Activated T-cell treated with anti-CD3 and anti-CD28 coated beads, Interleukin-2, amount 50 U/mL, for 24 hours (primary cell): ENCODE data around the gene PLRG1.
"Not testable (repeated sequence)": the region's sequence is repeated elsewhere in the genome, so short reads cannot be mapped to it uniquely, and the experiment has no call there.

Source experiments
- DNase-seq: peaks from one replicate; pipeline ENCODE4 v3.0.0-alpha.2; 2020
- H3K27ac Mint-ChIP-seq: 2 replicates; pipeline ENCODE4 v1.8.0; 2020; ENCODE audit warnings: mild to moderate bottlenecking, mixed read lengths
- H3K27me3 Mint-ChIP-seq: 2 replicates; pipeline ENCODE4 v1.8.0; 2020; ENCODE audit warnings: mixed read lengths
- H3K36me3 Mint-ChIP-seq: 2 replicates; pipeline ENCODE4 v1.8.0; 2020; ENCODE audit warnings: low read depth, mixed read lengths
- H3K4me1 Mint-ChIP-seq: 2 replicates; pipeline ENCODE4 v1.8.0; 2020; ENCODE audit warnings: low read depth, mixed read lengths
- H3K4me3 Mint-ChIP-seq: 2 replicates; pipeline ENCODE4 v1.8.0; 2020; ENCODE audit warnings: mild to moderate bottlenecking, moderate library complexity, mixed read lengths
- H3K9me3 Mint-ChIP-seq: 2 replicates; pipeline ENCODE4 v1.8.0; 2020; ENCODE audit warnings: mixed read lengths

Gene PLRG1

DNA sequence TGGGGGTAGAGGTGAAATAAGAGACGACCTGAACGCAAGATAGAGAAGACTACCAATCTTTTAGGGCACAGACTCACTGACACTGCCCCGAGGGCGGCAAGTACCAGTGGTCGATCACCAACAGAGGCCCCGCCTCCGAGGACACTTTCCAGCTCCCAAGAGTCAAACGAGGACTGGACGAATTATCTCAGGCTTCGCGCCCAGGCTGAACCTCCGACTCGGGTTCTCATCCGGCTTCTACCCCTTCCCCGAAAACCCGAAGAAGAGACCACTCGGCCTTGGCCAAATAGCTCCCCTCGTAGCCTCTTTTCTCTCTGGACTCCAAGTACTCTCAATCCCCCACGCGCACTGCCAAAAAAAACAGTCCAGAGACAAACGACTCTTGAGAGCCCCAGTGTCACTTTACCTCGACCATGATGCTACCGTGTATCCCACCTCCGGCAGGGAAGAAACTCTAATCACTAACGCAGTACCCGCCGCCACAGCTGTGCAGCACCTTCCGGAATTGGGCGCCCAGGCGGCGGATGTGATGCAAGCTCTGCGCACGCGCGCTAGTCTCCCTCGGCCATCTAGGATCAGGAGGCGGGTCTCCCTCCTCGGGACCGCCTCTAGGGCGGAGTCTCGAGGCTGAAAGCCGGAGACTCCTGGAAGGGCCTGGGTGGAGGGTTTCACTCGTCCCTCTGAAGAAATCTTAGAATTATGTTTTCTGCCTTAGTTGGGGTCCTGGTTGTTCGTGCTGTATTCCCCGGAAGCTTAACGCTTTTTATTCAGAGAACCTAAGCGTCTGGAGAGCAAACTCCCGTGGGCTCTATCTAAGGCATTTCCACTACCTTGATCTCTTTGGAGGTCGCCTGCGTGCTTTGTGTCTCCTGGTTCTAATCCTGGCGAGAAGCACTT lies at the start of gene PLRG1:
TSS of gene PLRG1 (minus strand) at position 507 of the 897 bp plus-strand sequence. CDS start at position 415, 92 bp downstream.
- Mint-ChIP-seq H3K27me3 (no peaks in the 10 kb centered on the region), H3K4me3 (peak within 1 kb of the TSS; percentile 97), H3K27ac (peak within 1 kb of the TSS; percentile 97), H3K9me3 (no peaks in the 10 kb centered on the region), H3K4me1 (peaks cover 25% of the 10 kb centered on the region), H3K36me3 (peaks cover 46% of the 10 kb centered on the region)
- peak; percentile 98 for DNase-seq

GRCh38 chr4:154597798-154598774 lies 47.9 kb upstream of the PLRG1 start:
- H3K4me3 Mint-ChIP-seq: no peak overlapping the region
- H3K9me3 Mint-ChIP-seq: no peaks in the 10 kb centered on the region
- no peak overlapping the region for H3K27ac Mint-ChIP-seq
- no peaks in the 10 kb centered on the region for H3K36me3 Mint-ChIP-seq
- DNase-seq: no peak
- H3K27me3 Mint-ChIP-seq: peaks cover 33% of the 10 kb centered on the region
- H3K4me1 Mint-ChIP-seq: peaks cover 1% of the 10 kb centered on the region

- H3K27me3 Mint-ChIP-seq: peaks cover 25% of the 10 kb centered on the region
- H3K4me1 Mint-ChIP-seq, H3K27ac Mint-ChIP-seq, DNase-seq, H3K4me3 Mint-ChIP-seq, H3K36me3 Mint-ChIP-seq, H3K9me3 Mint-ChIP-seq: not testable (repeated sequence)
These were observed 47.1 kb upstream of the PLRG1 start for GRCh38 chr4:154597281-154597680.

DNA sequence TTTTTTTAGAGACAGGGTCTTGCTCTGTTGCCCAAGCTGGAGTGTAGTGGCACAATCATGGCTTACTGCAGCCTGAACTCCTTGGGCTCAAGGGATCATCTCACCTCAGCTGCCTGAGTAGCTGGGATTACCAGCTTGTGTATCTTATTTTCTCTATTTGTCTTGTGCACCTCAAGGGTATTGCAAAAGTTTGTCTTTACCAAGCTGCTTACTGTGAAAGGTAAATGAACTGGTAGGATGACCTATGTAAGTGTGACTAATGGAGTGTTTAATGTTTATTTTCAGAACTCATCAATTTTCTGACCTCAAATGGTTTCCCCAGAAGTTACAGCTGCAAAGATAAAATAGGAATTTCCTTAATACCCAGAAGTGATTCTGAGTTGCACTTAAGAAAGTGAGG lies 45.6 kb upstream of the PLRG1 start:
- Mint-ChIP-seq H3K9me3 (no peaks in the 10 kb centered on the region), H3K27ac (no peak overlapping the region), H3K4me1 (peaks cover under 1% of the 10 kb centered on the region), H3K27me3 (peaks cover 20% of the 10 kb centered on the region), H3K4me3 (no peak overlapping the region), H3K36me3 (no peaks in the 10 kb centered on the region)
- no peak for DNase-seq

DNA sequence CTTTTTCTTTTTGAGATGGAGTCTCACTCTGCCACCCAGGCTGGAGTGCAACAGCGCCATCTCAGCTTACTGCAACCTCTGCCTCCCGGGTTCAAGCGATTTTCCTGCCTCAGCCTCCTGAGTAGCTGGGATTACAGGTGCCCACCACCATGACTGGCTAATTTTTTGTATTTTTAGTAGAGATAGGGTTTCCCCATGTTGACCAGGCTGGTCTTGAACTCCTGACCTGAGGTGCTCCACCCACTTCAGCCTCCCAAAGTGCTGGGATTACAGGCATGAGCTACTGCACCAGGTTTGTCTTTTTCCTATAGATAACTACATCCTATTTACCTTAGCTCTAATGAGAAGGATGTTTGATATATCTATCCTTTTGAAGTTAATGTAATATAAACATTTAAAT lies 44.1 kb upstream of the PLRG1 start:
- not testable (repeated sequence) for DNase-seq, H3K4me3 Mint-ChIP-seq, H3K4me1 Mint-ChIP-seq, H3K27ac Mint-ChIP-seq, H3K9me3 Mint-ChIP-seq, H3K36me3 Mint-ChIP-seq
- H3K27me3 Mint-ChIP-seq: peaks cover 26% of the 10 kb centered on the region

GRCh38 chr4:154593868-154594267 lies 43.7 kb upstream of the PLRG1 start:
- H3K36me3 Mint-ChIP-seq: no peaks in the 10 kb centered on the region
- no peaks in the 10 kb centered on the region for H3K4me1 Mint-ChIP-seq
- no peaks in the 10 kb centered on the region for H3K9me3 Mint-ChIP-seq
- no peak for DNase-seq
- no peak overlapping the region for H3K27ac Mint-ChIP-seq
- peaks cover 27% of the 10 kb centered on the region for H3K27me3 Mint-ChIP-seq
- no peak overlapping the region for H3K4me3 Mint-ChIP-seq

- Mint-ChIP-seq H3K27ac (no peak overlapping the region), H3K4me1 (no peaks in the 10 kb centered on the region), H3K4me3 (no peak overlapping the region), H3K9me3 (no peaks in the 10 kb centered on the region), H3K27me3 (peaks cover 25% of the 10 kb centered on the region), H3K36me3 (no peaks in the 10 kb centered on the region)
- DNase-seq: no peak
These were observed 41.7 kb upstream of the PLRG1 start for GRCh38 chr4:154591890-154592289.

DNA sequence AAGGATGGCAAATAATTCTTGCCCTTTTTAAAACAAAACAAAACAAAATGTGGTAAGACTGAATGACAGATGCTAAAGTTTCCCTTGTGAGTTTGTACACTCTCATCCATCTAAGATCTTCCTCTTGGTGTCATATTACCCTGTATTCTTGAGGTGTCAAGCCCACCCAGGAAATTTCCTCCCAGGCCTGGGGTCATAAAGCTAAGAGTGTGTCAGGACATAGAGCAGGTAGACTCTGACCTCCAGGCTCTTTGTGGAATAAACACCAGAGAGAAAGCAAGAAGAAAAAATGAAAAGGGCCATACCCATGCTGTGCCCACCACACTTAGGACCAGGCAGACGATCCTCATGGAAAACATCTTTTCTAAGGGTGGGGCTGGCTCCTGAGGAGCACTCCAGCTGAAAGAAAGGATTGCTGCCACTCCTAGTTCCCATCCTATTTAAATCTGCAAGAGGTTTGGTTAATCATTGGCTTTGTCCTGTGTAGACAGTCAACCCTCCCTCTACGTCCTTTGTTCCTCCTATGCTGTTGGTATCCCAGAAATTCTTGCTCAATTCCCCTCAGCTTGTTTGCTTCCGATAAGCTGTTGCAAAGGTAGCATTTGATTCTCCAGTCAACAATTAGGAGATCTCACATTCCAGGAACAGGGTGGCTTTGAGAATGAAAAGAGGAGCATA lies 40.3 kb upstream of the PLRG1 start, which contains the start of gene FGA:
TSS of gene FGA (minus strand) at position 414 of the 678 bp plus-strand sequence. CDS start at position 359, 55 bp downstream.
- Mint-ChIP-seq H3K27ac (no peak within 1 kb of the TSS), H3K9me3 (no peaks in the 10 kb centered on the region), H3K36me3 (no peaks in the 10 kb centered on the region), H3K4me3 (no peak within 1 kb of the TSS), H3K27me3 (peaks cover 32% of the 10 kb centered on the region), H3K4me1 (no peaks in the 10 kb centered on the region)
- DNase-seq: no peak

DNA sequence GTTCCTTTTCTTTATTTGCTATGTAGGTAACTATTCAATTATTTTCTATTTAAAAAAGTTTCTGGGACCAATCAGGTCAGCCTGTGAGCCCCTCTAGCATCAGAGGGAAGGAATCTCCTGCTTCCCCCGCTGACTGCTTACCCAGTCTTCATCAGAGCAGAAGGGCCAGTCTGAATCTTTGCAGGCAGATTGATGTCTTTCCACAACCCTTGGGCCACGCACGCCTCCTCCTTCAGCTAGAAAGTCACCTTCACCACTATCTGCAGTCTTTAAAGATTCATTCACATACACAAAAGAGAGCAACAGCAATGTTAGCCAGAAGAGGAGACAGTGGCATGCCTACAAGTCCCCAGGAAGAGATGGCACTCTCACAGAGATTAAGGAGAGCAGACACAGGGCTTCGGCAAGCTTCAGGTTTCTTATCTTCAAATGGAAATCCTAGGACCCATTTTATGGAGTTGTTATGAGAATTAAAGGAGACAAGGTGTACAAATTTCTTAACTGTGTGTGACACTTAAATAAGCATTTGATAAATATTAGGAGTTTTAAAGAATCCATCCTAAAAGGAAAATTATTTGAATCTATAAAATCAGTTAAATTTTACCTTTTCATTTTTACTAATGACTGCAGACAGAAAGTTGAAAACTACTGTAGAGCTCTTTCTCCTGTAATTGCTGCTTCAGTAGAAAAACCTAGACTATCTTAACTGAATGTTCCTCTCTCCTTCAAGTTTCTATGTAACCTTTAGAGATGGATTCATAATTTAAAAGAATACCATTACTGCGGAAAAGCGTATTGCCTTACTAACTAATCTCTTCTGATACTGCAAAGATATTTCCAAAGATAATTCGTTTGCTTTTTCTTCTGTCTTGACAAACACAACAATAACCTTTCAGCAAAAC lies 39.3 kb upstream of the PLRG1 start:
- no peak for DNase-seq
- H3K4me3 Mint-ChIP-seq: no peak overlapping the region
- no peak overlapping the region for H3K27ac Mint-ChIP-seq
- peaks cover 33% of the 10 kb centered on the region for H3K27me3 Mint-ChIP-seq
- no peaks in the 10 kb centered on the region for H3K4me1 Mint-ChIP-seq
- H3K9me3 Mint-ChIP-seq: no peaks in the 10 kb centered on the region
- no peaks in the 10 kb centered on the region for H3K36me3 Mint-ChIP-seq

DNA sequence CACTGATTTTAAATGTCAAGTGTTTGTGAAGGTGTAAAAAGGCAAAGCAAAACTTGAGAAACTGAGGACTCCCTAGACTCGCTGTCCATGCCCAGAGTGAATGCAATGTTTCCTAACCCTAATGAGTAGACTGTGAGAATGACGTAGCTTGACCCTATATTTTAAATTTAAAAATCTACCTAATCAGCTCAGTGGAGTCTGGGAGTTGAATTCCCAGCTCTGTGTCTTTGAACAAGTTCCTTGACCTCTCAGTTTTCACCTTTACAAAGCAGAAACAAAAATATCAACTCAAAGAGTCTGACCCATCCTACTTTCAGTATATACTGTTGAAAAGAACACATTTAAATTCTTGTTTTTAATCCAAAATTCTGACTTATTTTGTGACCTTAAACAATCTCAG lies 38.0 kb upstream of the PLRG1 start:
- H3K27ac Mint-ChIP-seq: no peak overlapping the region
- H3K9me3 Mint-ChIP-seq: no peaks in the 10 kb centered on the region
- no peak overlapping the region for H3K4me3 Mint-ChIP-seq
- H3K4me1 Mint-ChIP-seq: no peaks in the 10 kb centered on the region
- DNase-seq: no peak
- peaks cover 30% of the 10 kb centered on the region for H3K27me3 Mint-ChIP-seq
- no peaks in the 10 kb centered on the region for H3K36me3 Mint-ChIP-seq

- Mint-ChIP-seq H3K4me3 (no peak overlapping the region), H3K4me1 (no peaks in the 10 kb centered on the region), H3K36me3 (no peaks in the 10 kb centered on the region), H3K27me3 (peaks cover 28% of the 10 kb centered on the region), H3K9me3 (no peaks in the 10 kb centered on the region), H3K27ac (no peak overlapping the region)
- DNase-seq: no peak
These were observed 36.3 kb upstream of the PLRG1 start for GRCh38 chr4:154586296-154587033.

GRCh38 chr4:154585369-154586018 lies 35.3 kb upstream of the PLRG1 start:
- no peaks in the 10 kb centered on the region for H3K9me3 Mint-ChIP-seq
- no peak overlapping the region for H3K27ac Mint-ChIP-seq
- H3K27me3 Mint-ChIP-seq: peaks cover 25% of the 10 kb centered on the region
- no peaks in the 10 kb centered on the region for H3K4me1 Mint-ChIP-seq
- H3K36me3 Mint-ChIP-seq: no peaks in the 10 kb centered on the region
- H3K4me3 Mint-ChIP-seq: no peak overlapping the region
- no peak for DNase-seq
